Astrocyte (in vitro differentiated cells and primary cell): ENCODE measurements around the gene MZB1.

ENCODE experiments used
- EZH2 ChIP-seq: IDR thresholded peaks from 2 replicates; pipeline ENCODE4 v1.6.1; 2012; ENCODE audit warnings: mild to moderate bottlenecking, low read length, inconsistent platforms; ENCODE audit not compliant: insufficient read depth
- TF ChIP-seq, protein P1 (sequence below): IDR thresholded peaks from 2 replicates; pipeline ENCODE4 v1.5.1; 2011; ENCODE audit warnings: low read depth, mild to moderate bottlenecking, inconsistent platforms, low read length, moderate library complexity; ENCODE audit not compliant: insufficient read depth

- no peak for TF ChIP-seq EZH2
- TF ChIP-seq, protein P1, sequence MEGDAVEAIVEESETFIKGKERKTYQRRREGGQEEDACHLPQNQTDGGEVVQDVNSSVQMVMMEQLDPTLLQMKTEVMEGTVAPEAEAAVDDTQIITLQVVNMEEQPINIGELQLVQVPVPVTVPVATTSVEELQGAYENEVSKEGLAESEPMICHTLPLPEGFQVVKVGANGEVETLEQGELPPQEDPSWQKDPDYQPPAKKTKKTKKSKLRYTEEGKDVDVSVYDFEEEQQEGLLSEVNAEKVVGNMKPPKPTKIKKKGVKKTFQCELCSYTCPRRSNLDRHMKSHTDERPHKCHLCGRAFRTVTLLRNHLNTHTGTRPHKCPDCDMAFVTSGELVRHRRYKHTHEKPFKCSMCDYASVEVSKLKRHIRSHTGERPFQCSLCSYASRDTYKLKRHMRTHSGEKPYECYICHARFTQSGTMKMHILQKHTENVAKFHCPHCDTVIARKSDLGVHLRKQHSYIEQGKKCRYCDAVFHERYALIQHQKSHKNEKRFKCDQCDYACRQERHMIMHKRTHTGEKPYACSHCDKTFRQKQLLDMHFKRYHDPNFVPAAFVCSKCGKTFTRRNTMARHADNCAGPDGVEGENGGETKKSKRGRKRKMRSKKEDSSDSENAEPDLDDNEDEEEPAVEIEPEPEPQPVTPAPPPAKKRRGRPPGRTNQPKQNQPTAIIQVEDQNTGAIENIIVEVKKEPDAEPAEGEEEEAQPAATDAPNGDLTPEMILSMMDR: no peak
Measured at GRCh38 chr5:139392324-139392677, 2.6 kb upstream of the MZB1 start.
